Neural cell (in vitro differentiated cells): Measurements from ENCODE around the gene SPATA45. TPM values are rescaled to one million over a fixed set of nuclear protein-coding genes. Genes with fewer than 3 reads are reported as not detected.

ENCODE experiments used
- H2AFZ ChIP-seq: fragments of 200-600, 300-800 bp; sonication (generic), shearing (Covaris generic); 2 replicates; pipeline ENCODE4 v1.6.0; 2014; ENCODE audit warnings: low read depth, mild to moderate bottlenecking, antibody characterized with exemption, low read length, moderate library complexity
- H3F3A ChIP-seq: fragments of 200-600 bp; shearing (Covaris generic); 2 replicates; pipeline ENCODE4 v1.6.1; 2016; ENCODE audit warnings: mild to moderate bottlenecking, moderate library complexity, mixed read lengths, antibody characterized with exemption, low read length; ENCODE audit not compliant: insufficient read depth, poor library complexity, severe bottlenecking
- H3K27ac ChIP-seq: fragments of 200-600, 300-800 bp; sonication (generic), shearing (Covaris generic); 2 replicates; pipeline ENCODE4 v1.5.1; 2014; ENCODE audit warnings: mild to moderate bottlenecking, low read length, moderate library complexity
- H3K27me3 ChIP-seq: fragments of 300-800, 200-600 bp; sonication (generic), shearing (Covaris generic); 2 replicates; pipeline ENCODE4 v1.6.0; 2014; ENCODE audit warnings: mild to moderate bottlenecking, low read depth, low read length, moderate library complexity; ENCODE audit not compliant: insufficient read depth
- H3K36me3 ChIP-seq: fragments of 300-800, 200-600 bp; sonication (generic), shearing (Covaris generic); 2 replicates; pipeline ENCODE4 v1.5.1; 2014; ENCODE audit warnings: mild to moderate bottlenecking, antibody characterized with exemption, low read length, moderate library complexity; ENCODE audit not compliant: insufficient read depth
- H3K4me2 ChIP-seq: fragments of 300-800, 200-600 bp; sonication (generic), shearing (Covaris generic); 2 replicates; pipeline ENCODE4 v1.6.0; 2014; ENCODE audit warnings: mild to moderate bottlenecking, low read length
- H3K4me3 ChIP-seq: fragments of 300-800, 200-600 bp; sonication (generic), shearing (Covaris generic); 2 replicates; pipeline ENCODE4 v1.5.1; 2014; ENCODE audit warnings: mild to moderate bottlenecking, low read length, moderate library complexity
- H3K79me2 ChIP-seq: fragments of 200-600 bp; shearing (Covaris generic); replicated peaks from 2 replicates; pipeline ENCODE4 v1.6.0; 2014; ENCODE audit warnings: mild to moderate bottlenecking, low read length, moderate library complexity; ENCODE audit not compliant: insufficient read depth
- H3K9ac ChIP-seq: fragments of 300-800, 200-600 bp; sonication (generic), shearing (Covaris generic); 2 replicates; pipeline ENCODE4 v1.6.1; 2016; ENCODE audit warnings: mild to moderate bottlenecking, low read length, mixed read lengths
- H3K9me2 ChIP-seq: fragments of 200-600 bp; shearing (Covaris generic); 2 replicates; pipeline ENCODE4 v1.6.1; 2016; ENCODE audit warnings: mild to moderate bottlenecking, low read length, mixed read lengths; ENCODE audit not compliant: insufficient read depth
- H3K9me3 ChIP-seq: fragments of 200-600, 300-800 bp; sonication (generic), shearing (Covaris generic); 2 replicates; pipeline ENCODE4 v1.6.1; 2016; ENCODE audit warnings: mild to moderate bottlenecking, mixed run types, low read length, moderate library complexity, mixed read lengths
- H4K20me1 ChIP-seq: fragments of 200-600 bp; shearing (Covaris generic); 2 replicates; pipeline ENCODE4 v1.6.1; 2016; ENCODE audit warnings: mild to moderate bottlenecking, mixed run types; ENCODE audit not compliant: insufficient read depth
- EP300 ChIP-seq: fragments of 450-650 bp; conservative IDR thresholded peaks from 2 replicates; pipeline ENCODE4 v1.6.1; 2014; ENCODE audit warnings: antibody characterized with exemption, mild to moderate bottlenecking, moderate library complexity; ENCODE audit not compliant: poor library complexity, severe bottlenecking
- EZH2 ChIP-seq: fragments of 200-600, 300-800 bp; shearing (Covaris generic), sonication (generic); IDR thresholded peaks from 2 replicates; pipeline ENCODE4 v1.6.1; 2014; ENCODE audit warnings: antibody characterized with exemption, low read length, borderline replicate concordance, mild to moderate bottlenecking; ENCODE audit not compliant: insufficient read depth, poor library complexity, severe bottlenecking
- MXI1 ChIP-seq: fragments of 450-650 bp; conservative IDR thresholded peaks from 2 replicates; pipeline ENCODE4 v1.6.1; 2014; ENCODE audit warnings: antibody characterized with exemption, mild to moderate bottlenecking; ENCODE audit not compliant: poor library complexity, severe bottlenecking
- POLR2AphosphoS5 ChIP-seq: IDR thresholded peaks from 2 replicates; pipeline ENCODE4 v1.6.1; 2012
- RAD21 ChIP-seq: fragments of 450-650 bp; conservative IDR thresholded peaks from 2 replicates; pipeline ENCODE4 v1.6.1; 2014; ENCODE audit warnings: antibody characterized with exemption, mild to moderate bottlenecking, moderate library complexity
- SMC3 ChIP-seq: fragments of 450-650 bp; conservative IDR thresholded peaks from 2 replicates; pipeline ENCODE4 v1.6.1; 2014; ENCODE audit warnings: antibody characterized with exemption, mild to moderate bottlenecking, moderate library complexity; ENCODE audit not compliant: poor library complexity
- TAF1 ChIP-seq: IDR thresholded peaks from 2 replicates; pipeline ENCODE4 v1.6.1; 2012; ENCODE audit warnings: low read depth
- polyA plus RNA-seq: library from polyadenylated mRNA; depleted of rRNA; stranded (reverse); fragments of >200 nt; gene quantifications from 2 replicates; pipeline ENCODE4 v1.2.3, GENCODE V29; 2014
- TF ChIP-seq, protein P1 (sequence below): IDR thresholded peaks from 2 replicates; pipeline ENCODE4 v1.6.1; 2012; ENCODE audit warnings: borderline replicate concordance
- TF ChIP-seq, protein P2 (sequence below): fragments of 450-650 bp; IDR thresholded peaks from 2 replicates; pipeline ENCODE4 v1.5.1; 2014; ENCODE audit warnings: antibody characterized with exemption, mild to moderate bottlenecking, moderate library complexity; ENCODE audit not compliant: poor library complexity, severe bottlenecking

SPATA45 gene
- polyA plus RNA-seq, 1 donor from 2014 or later: not detected

DNA sequence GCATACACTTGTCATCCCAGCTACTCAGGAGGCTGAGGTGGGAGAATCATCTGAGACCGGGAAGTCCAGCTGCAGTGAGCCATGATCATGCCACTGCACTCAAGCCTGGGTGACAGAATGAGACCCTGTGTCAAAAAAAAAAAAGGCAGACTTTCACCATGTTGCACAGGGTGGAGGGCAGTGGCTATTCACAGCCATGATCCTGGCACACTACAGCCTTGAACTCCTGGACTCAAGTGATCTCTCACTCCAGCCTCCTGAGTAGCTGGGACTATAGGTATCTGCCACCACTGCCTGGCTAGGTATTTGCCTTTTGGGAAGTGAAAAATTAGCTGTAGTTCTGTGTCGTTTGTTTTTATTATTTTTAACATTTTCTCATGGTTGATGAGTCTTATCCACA is 19.1 kb downstream of the SPATA45 start:
- no peak overlapping the region for H3K4me2 ChIP-seq
- no peaks in the 10 kb centered on the region for H3K9me3 ChIP-seq
- H3K4me3 ChIP-seq: no peak overlapping the region
- H3K9me2 ChIP-seq: no peaks in the 10 kb centered on the region
- TF ChIP-seq EZH2 (no peak), TAF1 (no peak), SMC3 (no peak), EP300 (no peak), POLR2AphosphoS5 (no peak), MXI1 (no peak), RAD21 (no peak)
- TF ChIP-seq, protein P1, sequence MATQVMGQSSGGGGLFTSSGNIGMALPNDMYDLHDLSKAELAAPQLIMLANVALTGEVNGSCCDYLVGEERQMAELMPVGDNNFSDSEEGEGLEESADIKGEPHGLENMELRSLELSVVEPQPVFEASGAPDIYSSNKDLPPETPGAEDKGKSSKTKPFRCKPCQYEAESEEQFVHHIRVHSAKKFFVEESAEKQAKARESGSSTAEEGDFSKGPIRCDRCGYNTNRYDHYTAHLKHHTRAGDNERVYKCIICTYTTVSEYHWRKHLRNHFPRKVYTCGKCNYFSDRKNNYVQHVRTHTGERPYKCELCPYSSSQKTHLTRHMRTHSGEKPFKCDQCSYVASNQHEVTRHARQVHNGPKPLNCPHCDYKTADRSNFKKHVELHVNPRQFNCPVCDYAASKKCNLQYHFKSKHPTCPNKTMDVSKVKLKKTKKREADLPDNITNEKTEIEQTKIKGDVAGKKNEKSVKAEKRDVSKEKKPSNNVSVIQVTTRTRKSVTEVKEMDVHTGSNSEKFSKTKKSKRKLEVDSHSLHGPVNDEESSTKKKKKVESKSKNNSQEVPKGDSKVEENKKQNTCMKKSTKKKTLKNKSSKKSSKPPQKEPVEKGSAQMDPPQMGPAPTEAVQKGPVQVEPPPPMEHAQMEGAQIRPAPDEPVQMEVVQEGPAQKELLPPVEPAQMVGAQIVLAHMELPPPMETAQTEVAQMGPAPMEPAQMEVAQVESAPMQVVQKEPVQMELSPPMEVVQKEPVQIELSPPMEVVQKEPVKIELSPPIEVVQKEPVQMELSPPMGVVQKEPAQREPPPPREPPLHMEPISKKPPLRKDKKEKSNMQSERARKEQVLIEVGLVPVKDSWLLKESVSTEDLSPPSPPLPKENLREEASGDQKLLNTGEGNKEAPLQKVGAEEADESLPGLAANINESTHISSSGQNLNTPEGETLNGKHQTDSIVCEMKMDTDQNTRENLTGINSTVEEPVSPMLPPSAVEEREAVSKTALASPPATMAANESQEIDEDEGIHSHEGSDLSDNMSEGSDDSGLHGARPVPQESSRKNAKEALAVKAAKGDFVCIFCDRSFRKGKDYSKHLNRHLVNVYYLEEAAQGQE: no peak
- TF ChIP-seq, protein P2, sequence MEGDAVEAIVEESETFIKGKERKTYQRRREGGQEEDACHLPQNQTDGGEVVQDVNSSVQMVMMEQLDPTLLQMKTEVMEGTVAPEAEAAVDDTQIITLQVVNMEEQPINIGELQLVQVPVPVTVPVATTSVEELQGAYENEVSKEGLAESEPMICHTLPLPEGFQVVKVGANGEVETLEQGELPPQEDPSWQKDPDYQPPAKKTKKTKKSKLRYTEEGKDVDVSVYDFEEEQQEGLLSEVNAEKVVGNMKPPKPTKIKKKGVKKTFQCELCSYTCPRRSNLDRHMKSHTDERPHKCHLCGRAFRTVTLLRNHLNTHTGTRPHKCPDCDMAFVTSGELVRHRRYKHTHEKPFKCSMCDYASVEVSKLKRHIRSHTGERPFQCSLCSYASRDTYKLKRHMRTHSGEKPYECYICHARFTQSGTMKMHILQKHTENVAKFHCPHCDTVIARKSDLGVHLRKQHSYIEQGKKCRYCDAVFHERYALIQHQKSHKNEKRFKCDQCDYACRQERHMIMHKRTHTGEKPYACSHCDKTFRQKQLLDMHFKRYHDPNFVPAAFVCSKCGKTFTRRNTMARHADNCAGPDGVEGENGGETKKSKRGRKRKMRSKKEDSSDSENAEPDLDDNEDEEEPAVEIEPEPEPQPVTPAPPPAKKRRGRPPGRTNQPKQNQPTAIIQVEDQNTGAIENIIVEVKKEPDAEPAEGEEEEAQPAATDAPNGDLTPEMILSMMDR: no peak
- no peak overlapping the region for H2AFZ ChIP-seq
- H3K9ac ChIP-seq: no peak overlapping the region
- H3K27ac ChIP-seq: no peak overlapping the region
- H4K20me1 ChIP-seq: no peaks in the 10 kb centered on the region
- H3K27me3 ChIP-seq: no peaks in the 10 kb centered on the region
- H3K36me3 ChIP-seq: no peaks in the 10 kb centered on the region
- no peaks in the 10 kb centered on the region for H3K79me2 ChIP-seq
- no peaks in the 10 kb centered on the region for H3F3A ChIP-seq

DNA sequence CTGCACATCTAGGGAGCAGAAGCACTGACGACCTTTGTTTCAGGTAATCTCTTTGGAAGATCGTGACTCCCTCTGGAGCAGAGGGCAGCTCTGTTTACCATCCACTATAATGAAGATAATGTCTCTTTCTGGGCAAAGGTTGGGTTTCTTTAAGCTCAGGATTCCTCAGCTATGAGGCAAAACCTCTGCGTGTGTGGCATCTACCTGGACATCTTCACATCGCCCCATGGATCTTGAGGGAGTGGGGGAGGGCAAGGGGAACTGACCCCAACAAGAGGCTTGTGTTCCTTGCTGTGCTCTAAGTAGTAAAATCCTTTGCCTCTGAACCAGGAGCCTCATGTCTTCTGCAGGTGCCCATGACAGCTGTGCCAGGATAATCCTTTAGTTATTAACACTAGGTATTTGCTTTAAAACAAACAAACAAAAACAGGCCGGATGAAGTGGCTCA is 19.6 kb downstream of the SPATA45 start:
- H3F3A ChIP-seq: no peaks in the 10 kb centered on the region
- no peak overlapping the region for H3K9ac ChIP-seq
- no peaks in the 10 kb centered on the region for H3K9me2 ChIP-seq
- H3K36me3 ChIP-seq: no peaks in the 10 kb centered on the region
- no peak overlapping the region for H3K27ac ChIP-seq
- no peak overlapping the region for H3K4me2 ChIP-seq
- H3K79me2 ChIP-seq: no peaks in the 10 kb centered on the region
- H3K27me3 ChIP-seq: no peaks in the 10 kb centered on the region
- H3K9me3 ChIP-seq: no peaks in the 10 kb centered on the region
- TF ChIP-seq TAF1 (no peak), MXI1 (no peak)
- TF ChIP-seq, protein P2: no peak
- no peaks in the 10 kb centered on the region for H4K20me1 ChIP-seq
- H3K4me3 ChIP-seq: no peak overlapping the region
- no peak overlapping the region for H2AFZ ChIP-seq
